ENCODE results near the gene COLQ.
"Not testable (repeated sequence)": the region's sequence is repeated elsewhere in the genome, so short reads cannot be mapped to it uniquely, and the experiment has no call there.

COLQ gene

GRCh38 chr3:15430624-15431023, 90.9 kb downstream of the COLQ start:
- in situ Hi-C loops (cut with HindIII; ENCODE audit: low sequenced_read_pairs): no loop called here

DNA sequence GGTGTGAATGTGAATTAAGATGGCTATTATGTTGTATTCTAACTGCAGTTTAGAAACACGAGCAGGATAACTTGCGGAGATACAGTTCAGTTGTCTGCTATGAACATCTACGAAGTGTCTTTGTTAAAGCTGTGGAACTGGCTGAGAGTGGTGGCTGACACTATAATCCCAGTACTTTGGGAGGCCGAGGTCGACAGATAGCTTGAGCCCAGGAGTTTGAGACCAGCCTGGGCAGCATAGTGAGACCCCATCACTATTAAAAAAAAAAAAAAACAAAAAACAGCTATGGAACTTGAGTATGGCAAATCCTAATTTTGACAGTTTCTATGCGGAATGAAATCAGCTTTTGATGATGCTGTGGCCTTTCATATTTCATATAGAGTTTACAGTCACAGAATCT, 92.4 kb downstream of the COLQ start:
- in situ Hi-C loops (cut with HindIII; ENCODE audit: low sequenced_read_pairs): no loop called here

DNA sequence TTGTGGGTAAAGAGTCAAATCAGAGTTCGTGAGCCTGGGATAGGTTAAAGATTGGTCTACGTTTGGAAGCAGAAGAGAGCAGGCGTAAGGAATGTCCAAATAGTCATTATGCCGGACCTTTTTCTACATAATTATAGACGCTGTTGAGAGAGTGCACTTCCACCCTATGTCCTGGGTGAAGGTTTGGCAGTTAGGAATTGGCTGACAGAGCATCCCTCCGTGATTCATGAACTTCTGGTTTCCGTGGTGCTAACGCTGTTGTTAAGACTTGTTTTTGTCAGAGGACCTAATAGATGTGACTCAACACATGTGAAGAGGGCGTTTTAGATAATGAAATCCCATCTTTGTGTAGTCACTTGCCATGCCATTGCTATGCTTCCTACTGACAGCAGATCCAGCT, 93.0 kb downstream of the COLQ start:
- in situ Hi-C loops (cut with HindIII; ENCODE audit: low sequenced_read_pairs): no loop called here

- in situ Hi-C loops (cut with HindIII; ENCODE audit: low sequenced_read_pairs): no loop called here
Measured at GRCh38 chr3:15427981-15428380, 93.5 kb downstream of the COLQ start.

- in situ Hi-C loops (cut with HindIII; ENCODE audit: low sequenced_read_pairs): no loop called here
Measured at GRCh38 chr3:15427182-15427880, 94.2 kb downstream of the COLQ start, which contains the start of the genes EAF1 and METTL6. Gene EAF1 (plus strand): TSS chr3:15427598. CDS start chr3:15427780, 182 bp downstream. Gene METTL6 (minus strand): TSS chr3:15427544. CDS start chr3:15426511, 1,033 bp downstream.

DNA sequence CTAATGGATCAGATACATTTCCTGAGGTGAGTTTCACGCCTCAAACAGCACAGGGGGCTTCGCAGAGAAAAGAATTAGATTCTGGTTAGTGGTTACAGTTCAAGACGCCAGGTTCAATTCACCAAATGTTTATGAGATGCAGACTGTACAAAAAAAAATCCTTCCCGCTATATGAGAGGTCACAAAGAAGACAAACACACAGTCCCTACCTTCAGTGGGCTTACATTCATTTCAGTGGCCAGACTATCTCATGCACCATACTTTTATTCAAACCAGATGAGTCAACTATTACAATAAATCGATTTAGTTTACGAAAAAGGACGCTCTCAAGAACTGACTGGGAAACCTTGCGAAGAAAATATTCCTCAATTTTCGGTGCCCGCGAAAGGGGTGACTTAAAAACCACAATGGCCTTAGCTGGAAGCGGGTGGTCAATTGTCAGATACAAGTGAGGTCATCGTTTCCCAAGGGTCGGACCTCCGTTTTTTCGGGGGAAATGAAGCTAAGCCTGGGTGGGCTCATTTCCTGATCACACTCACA, 94.9 kb downstream of the COLQ start:
- in situ Hi-C loops (cut with HindIII; ENCODE audit: low sequenced_read_pairs): no loop called here

DNA sequence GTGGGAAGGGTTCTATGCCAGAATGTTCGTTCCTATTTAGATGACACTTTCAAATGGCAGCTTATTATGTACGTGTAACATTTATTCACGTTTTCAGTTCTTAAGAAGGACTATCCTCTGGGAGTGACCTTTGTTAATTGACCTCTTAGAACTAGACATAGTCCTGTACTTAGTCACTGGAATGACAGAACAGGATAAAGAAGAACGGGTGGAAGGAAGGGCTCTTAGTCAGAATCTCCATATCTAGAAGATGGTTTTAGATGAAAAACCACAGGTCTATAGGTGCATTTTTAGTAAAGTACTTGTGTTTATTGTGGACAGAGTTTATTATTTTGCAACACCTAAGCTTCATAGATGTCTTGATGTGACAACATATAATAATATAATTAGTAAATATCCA, 100.6 kb downstream of the COLQ start:
- in situ Hi-C loops (cut with HindIII; ENCODE audit: low sequenced_read_pairs): no loop called here

DNA sequence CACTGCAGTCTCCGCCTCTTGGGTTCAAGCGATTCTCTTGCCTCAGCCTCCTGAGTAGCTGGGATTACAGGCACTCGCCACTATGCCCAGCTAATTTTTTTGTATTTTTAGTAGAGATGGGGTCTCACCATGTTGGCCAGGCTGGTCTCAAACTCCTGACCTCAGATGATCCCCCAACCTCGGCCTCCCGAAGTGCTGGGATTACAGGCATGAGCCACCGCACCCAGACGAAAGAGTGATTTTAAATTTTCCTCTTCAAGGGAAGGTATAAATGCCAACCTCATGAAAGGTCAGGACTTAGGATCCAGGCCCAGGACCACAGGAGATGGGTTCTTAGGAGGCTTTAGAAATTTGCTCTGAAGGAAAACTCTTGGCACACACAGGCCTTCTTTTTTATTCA, 110.5 kb downstream of the COLQ start:
- in situ Hi-C loops (cut with HindIII; ENCODE audit: low sequenced_read_pairs): not testable (repeated sequence)

DNA sequence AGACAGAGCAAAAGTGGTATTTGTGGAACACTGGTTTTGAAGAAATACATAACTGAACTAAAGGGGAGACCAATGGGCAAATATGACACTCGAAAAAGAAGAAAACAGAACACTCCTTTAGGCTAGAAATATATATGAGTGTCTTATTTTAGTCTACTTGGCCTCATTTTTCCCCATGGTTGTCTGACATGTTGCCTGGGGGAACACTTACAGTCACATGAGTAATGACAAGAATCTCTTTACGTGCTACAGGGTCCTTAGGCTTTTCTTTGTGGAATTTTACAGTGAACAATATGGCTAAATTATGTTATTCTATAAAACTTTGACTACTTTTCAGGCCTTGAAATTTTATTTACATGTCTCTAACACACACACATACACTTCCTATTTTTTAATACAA, 111.7 kb downstream of the COLQ start:
- in situ Hi-C loops (cut with HindIII; ENCODE audit: low sequenced_read_pairs): no loop called here

DNA sequence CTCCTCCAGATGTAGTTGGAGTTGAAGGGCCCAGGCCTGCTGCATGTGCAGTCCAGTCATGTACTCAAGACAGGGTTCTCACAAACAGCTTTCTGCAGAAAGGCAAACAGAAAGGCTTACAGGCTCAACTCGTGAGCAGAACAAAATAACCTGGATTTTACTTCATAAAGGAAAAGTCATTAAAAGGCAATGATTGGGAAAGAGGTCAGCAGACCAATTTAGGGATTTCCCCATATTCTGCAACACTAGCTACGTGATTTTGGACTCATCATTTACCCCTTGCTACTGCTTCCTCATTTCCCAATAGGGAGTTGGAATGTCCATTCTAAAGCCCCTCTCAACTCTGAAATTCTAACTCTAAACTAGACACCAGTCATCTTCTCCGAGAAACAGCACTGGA, 112.3 kb downstream of the COLQ start:
- in situ Hi-C loops (cut with HindIII; ENCODE audit: low sequenced_read_pairs): no loop called here

- in situ Hi-C loops (cut with HindIII; ENCODE audit: low sequenced_read_pairs): no loop called here
Measured at GRCh38 chr3:15405448-15406050, 116.0 kb downstream of the COLQ start.

DNA sequence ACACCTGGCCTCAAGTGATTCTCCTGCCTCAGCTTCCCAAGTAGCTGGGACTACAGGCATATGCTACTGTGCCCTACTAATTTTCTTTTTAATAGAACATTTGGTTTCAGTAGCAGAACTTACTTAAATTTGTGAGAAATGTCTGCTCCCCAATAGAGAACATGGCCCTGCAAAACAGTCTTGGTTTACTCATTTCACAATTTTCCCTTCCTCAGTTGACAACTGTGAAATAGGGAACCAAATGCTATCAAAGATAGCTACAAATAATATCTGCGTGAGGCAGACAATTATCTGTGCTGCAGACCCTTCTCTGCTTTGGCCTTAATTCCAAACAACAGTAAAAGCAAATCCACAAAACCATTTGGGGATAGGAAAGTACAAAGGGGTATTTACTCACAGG, 116.7 kb downstream of the COLQ start:
- in situ Hi-C loops (cut with HindIII; ENCODE audit: low sequenced_read_pairs): no loop called here

DNA sequence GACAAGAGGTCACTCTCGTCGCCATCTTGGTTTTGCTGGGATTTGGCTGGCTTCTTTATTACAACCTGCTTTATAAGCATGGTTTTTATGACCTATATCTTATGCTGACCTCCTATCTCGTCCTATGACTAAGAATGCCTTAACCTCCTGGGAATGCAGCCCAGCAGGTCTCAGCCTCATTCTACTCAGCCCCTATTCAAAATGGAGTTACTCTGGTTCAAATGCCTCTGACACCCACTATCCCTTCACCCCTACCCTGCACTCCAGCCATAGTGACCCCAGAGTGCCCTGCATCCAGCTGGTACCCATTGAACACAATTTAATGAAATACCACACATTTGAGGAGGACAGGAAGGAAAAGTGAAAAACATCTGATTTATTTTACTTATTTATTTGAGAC, 117.5 kb downstream of the COLQ start:
- in situ Hi-C loops (cut with HindIII; ENCODE audit: low sequenced_read_pairs): no loop called here

GRCh38 chr3:15403495-15403894, 118.0 kb downstream of the COLQ start:
- in situ Hi-C loops (cut with HindIII; ENCODE audit: low sequenced_read_pairs): no loop called here

GRCh38 chr3:15401936-15402335, 119.6 kb downstream of the COLQ start:
- in situ Hi-C loops (cut with HindIII; ENCODE audit: low sequenced_read_pairs): no loop called here

All from DLD1 (cell line).